Measurements from ENCODE around the gene ARHGAP9. TPM values are rescaled to one million over a fixed set of nuclear protein-coding genes. Genes with fewer than 3 reads are reported as not detected.
A peak's percentile ranks its signal among the peaks of the same experiment; 100 is the strongest.

Gene ARHGAP9
- polyA plus RNA-seq, 1 of the 3 experiments (the other 2 are of a cell fraction), result 0.66 TPM

DNA sequence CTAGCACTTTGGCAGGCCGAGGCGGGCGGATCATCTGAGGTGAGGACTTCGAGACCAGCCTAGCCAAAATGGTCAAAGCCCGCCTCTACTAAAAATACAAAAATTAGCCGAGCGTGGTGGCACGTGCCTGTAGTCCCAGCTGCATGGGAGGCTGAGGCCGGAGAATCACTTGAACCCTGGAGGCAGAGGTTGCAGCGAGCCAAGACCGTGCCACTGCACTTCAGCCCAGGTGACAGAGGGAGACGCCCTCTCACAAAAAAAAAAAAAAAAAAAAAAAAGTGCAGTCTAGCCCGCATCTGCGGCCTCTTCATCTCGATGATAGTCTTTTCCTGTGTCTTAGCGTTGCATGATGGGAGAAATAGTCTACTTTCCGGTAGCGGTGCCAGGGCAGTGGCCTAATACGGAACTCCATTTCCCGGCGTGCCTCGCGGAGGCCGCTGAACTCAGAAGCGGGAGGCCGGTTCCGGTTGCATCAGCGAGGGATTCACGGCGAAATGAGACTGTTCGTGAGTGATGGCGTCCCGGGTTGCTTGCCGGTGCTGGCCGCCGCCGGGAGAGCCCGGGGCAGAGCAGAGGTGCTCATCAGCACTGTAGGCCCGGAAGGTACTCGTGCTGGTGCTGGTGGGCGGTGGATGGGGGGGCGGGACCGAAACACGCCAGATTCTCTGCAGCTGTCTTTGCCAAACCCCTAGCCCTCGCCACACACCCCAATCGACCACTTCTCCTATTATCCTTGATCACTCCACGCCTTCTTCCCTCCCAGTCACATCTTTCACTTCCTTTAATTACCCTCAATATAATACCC lies 8.1 kb upstream of the ARHGAP9 start, which contains the start of gene MARS1:
TSS of gene MARS1 (plus strand) at position 472 of the 805 bp plus-strand sequence. CDS start at position 495, 23 bp downstream.
- CTCF ChIA-PET, result interaction anchor here (0.9 to 6.1 kb wide), 7 partner anchors 14 to 245 kb away, joined by 3 to 28 read pairs (median 5); partner anchors contain the start of gene GLI1
- H3K4me1 ChIP-seq (ENCODE audit: control insufficient read depth in 1 of 2, insufficient read depth in 2 of 2, low read depth in 1 of 2, low read length in 1 of 2), result peaks cover 6 to 9% of the 10 kb centered on the region in 2 experiments; a peak in 3 of 4 replicates
- peak within 1 kb of the TSS; percentile 77 to 100 for H3K4me3 ChIP-seq (ENCODE audit: low read depth in 2 of 2, low read length in 1 of 2)
- no peaks in the 10 kb centered on the region for H3K9me2 ChIP-seq
- peak within 1 kb of the TSS; percentile 94 for H3K9ac ChIP-seq
- peak within 1 kb of the TSS; percentile 90 for H3K4me2 ChIP-seq
- peak within 1 kb of the TSS; percentile 73 to 74 for H3K27ac ChIP-seq (ENCODE audit: low read depth in 2 of 2, low read length in 1 of 2)
- POLR2A ChIA-PET, result interaction anchor here (0.6 to 2.1 kb wide), 7 partner anchors 10 to 1528 kb away, joined by 3 to 7 read pairs (median 5); partner anchors contain the start of genes DDIT3 and LRP1
- no peaks in the 10 kb centered on the region for H3K27me3 ChIP-seq (ENCODE audit: insufficient read depth)
- H3K9me3 ChIP-seq, result no peaks in the 10 kb centered on the region
- WGBS (ENCODE audit: low lambda C conversion rate), result 18% methylated on average over 33 of the region's 47 CpGs
- 0 out of 2 replicates have a peak, but pooled peaks cover 4% of the 10 kb centered on the region for H4K20me1 ChIP-seq (ENCODE audit: insufficient read depth)
- peaks cover 10% of the 10 kb centered on the region for H3F3A ChIP-seq (replicated peaks; ENCODE audit: insufficient read depth)
- peaks cover 30 to 42% of the 10 kb centered on the region in 2 experiments for H3K36me3 ChIP-seq (replicated peaks in 1 of 2; ENCODE audit: control insufficient read depth in 1 of 2, insufficient read depth in 2 of 2, low read length in 1 of 2)
- DNase-seq, result peak; percentile 92
- H3K79me2 ChIP-seq (ENCODE audit: insufficient read depth), result peaks cover 38% of the 10 kb centered on the region
- H2AFZ ChIP-seq (ENCODE audit: low read depth), result peak within 1 kb of the TSS; percentile 95
- TF ChIP-seq RCOR1 (IDR thresholded peaks at IDR 0.05; ENCODE audit: low read length) (no peak), CHD2 (IDR thresholded peaks at IDR 0.05; ENCODE audit: low read length, partially characterized antibody) (peak; percentile 95), YY1 (IDR thresholded peaks at IDR 0.05; ENCODE audit: low read depth) (peak; percentile 76; the same call in 1 of the 2 replicates), GABPA (IDR thresholded peaks at IDR 0.05; ENCODE audit: low read depth) (peak; percentile 95), EP300 (IDR thresholded peaks at IDR 0.05; ENCODE audit: borderline replicate concordance in 1 of 2, low read depth in 1 of 2, low read length in 1 of 2) (no peak), MEF2A (IDR thresholded peaks at IDR 0.05; ENCODE audit: borderline replicate concordance, low read depth) (no peak), TAF1 (IDR thresholded peaks at IDR 0.05; ENCODE audit: borderline replicate concordance, low read depth, low read length) (peak; percentile 76; the same call in 1 of the 2 replicates), GATA2 (CRISPR knock-in tag; IDR thresholded peaks at IDR 0.05) (no peak), FOXM1 (IDR thresholded peaks at IDR 0.05; ENCODE audit: low read depth) (no peak), SMC3 (IDR thresholded peaks at IDR 0.05; ENCODE audit: low read depth, low read length) (no peak), EZH2phosphoT487 (IDR thresholded peaks at IDR 0.05; ENCODE audit: borderline replicate concordance, low read depth) (no peak), ELF1 (IDR thresholded peaks at IDR 0.05) (peak; percentile 83), NRF1 (IDR thresholded peaks at IDR 0.05; ENCODE audit: low read depth, low read length) (no peak), POLR2AphosphoS5 (IDR thresholded peaks at IDR 0.05; ENCODE audit: low read depth, low read length) (peak; percentile 83), NFIC (IDR thresholded peaks at IDR 0.05; ENCODE audit: borderline replicate concordance) (no peak), MXI1 (IDR thresholded peaks at IDR 0.05; ENCODE audit: low read depth, low read length) (peak; percentile 69), JUND (IDR thresholded peaks at IDR 0.05) (no peak), RAD21 (IDR thresholded peaks at IDR 0.05; ENCODE audit: low read length) (no peak), RFX5 (IDR thresholded peaks at IDR 0.05; ENCODE audit: low read length) (0 out of 2 replicates have a peak, but pooled peaks have one; percentile 30), SIN3A (IDR thresholded peaks at IDR 0.05; ENCODE audit: borderline replicate concordance, low read depth, low read length) (peak; percentile 87; the same call in 1 of the 2 replicates), FOSL2 (IDR thresholded peaks at IDR 0.05; ENCODE audit: borderline replicate concordance, low read depth) (no peak)
- TF ChIP-seq, protein P1, sequence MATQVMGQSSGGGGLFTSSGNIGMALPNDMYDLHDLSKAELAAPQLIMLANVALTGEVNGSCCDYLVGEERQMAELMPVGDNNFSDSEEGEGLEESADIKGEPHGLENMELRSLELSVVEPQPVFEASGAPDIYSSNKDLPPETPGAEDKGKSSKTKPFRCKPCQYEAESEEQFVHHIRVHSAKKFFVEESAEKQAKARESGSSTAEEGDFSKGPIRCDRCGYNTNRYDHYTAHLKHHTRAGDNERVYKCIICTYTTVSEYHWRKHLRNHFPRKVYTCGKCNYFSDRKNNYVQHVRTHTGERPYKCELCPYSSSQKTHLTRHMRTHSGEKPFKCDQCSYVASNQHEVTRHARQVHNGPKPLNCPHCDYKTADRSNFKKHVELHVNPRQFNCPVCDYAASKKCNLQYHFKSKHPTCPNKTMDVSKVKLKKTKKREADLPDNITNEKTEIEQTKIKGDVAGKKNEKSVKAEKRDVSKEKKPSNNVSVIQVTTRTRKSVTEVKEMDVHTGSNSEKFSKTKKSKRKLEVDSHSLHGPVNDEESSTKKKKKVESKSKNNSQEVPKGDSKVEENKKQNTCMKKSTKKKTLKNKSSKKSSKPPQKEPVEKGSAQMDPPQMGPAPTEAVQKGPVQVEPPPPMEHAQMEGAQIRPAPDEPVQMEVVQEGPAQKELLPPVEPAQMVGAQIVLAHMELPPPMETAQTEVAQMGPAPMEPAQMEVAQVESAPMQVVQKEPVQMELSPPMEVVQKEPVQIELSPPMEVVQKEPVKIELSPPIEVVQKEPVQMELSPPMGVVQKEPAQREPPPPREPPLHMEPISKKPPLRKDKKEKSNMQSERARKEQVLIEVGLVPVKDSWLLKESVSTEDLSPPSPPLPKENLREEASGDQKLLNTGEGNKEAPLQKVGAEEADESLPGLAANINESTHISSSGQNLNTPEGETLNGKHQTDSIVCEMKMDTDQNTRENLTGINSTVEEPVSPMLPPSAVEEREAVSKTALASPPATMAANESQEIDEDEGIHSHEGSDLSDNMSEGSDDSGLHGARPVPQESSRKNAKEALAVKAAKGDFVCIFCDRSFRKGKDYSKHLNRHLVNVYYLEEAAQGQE (IDR thresholded peaks at IDR 0.05; ENCODE audit: low read depth, low read length), result no peak
- TF ChIP-seq, protein P2, sequence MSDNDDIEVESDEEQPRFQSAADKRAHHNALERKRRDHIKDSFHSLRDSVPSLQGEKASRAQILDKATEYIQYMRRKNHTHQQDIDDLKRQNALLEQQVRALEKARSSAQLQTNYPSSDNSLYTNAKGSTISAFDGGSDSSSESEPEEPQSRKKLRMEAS (IDR thresholded peaks at IDR 0.05; ENCODE audit: low read depth), result peak; percentile 96
- TF ChIP-seq, protein P3, sequence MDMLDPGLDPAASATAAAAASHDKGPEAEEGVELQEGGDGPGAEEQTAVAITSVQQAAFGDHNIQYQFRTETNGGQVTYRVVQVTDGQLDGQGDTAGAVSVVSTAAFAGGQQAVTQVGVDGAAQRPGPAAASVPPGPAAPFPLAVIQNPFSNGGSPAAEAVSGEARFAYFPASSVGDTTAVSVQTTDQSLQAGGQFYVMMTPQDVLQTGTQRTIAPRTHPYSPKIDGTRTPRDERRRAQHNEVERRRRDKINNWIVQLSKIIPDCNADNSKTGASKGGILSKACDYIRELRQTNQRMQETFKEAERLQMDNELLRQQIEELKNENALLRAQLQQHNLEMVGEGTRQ (IDR thresholded peaks at IDR 0.05; ENCODE audit: borderline replicate concordance, low read depth, low read length), result no peak
- TF ChIP-seq, protein P4, sequence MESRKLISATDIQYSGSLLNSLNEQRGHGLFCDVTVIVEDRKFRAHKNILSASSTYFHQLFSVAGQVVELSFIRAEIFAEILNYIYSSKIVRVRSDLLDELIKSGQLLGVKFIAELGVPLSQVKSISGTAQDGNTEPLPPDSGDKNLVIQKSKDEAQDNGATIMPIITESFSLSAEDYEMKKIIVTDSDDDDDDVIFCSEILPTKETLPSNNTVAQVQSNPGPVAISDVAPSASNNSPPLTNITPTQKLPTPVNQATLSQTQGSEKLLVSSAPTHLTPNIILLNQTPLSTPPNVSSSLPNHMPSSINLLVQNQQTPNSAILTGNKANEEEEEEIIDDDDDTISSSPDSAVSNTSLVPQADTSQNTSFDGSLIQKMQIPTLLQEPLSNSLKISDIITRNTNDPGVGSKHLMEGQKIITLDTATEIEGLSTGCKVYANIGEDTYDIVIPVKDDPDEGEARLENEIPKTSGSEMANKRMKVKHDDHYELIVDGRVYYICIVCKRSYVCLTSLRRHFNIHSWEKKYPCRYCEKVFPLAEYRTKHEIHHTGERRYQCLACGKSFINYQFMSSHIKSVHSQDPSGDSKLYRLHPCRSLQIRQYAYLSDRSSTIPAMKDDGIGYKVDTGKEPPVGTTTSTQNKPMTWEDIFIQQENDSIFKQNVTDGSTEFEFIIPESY (IDR thresholded peaks at IDR 0.05; ENCODE audit: borderline replicate concordance, low read depth), result no peak
- TF ChIP-seq, protein P5, sequence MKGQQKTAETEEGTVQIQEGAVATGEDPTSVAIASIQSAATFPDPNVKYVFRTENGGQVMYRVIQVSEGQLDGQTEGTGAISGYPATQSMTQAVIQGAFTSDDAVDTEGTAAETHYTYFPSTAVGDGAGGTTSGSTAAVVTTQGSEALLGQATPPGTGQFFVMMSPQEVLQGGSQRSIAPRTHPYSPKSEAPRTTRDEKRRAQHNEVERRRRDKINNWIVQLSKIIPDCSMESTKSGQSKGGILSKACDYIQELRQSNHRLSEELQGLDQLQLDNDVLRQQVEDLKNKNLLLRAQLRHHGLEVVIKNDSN (IDR thresholded peaks at IDR 0.05; ENCODE audit: borderline replicate concordance, low read depth), result no peak

Data from SK-N-SH (cell line).